Measurements from ENCODE around the gene SNAI3. TPM values are rescaled to one million over a fixed set of nuclear protein-coding genes. Genes with fewer than 3 reads are reported as not detected.

SNAI3 gene
- total RNA-seq, 1 experiment from 2014 or later, result 0.88 TPM

- DNase-seq (ENCODE audit: low read depth), result no peak
- in situ Hi-C loops (cut with HindIII; ENCODE audit: low pct_unique_long_range_greater_than_20kb, low sequenced_read_pairs), result no loop called here
These were observed 28.9 kb downstream of the SNAI3 start for GRCh38 chr16:88657371-88657770.

GRCh38 chr16:88656291-88656980, 29.9 kb downstream of the SNAI3 start:
- in situ Hi-C loops (cut with HindIII; ENCODE audit: low pct_unique_long_range_greater_than_20kb, low sequenced_read_pairs), result no loop called here
- no peak for DNase-seq (ENCODE audit: low read depth)

- DNase-seq (ENCODE audit: low read depth), result no peak
- in situ Hi-C loops (cut with HindIII; ENCODE audit: low pct_unique_long_range_greater_than_20kb, low sequenced_read_pairs), result no loop called here
These were observed 30.5 kb downstream of the SNAI3 start for GRCh38 chr16:88655733-88656281.

DNA sequence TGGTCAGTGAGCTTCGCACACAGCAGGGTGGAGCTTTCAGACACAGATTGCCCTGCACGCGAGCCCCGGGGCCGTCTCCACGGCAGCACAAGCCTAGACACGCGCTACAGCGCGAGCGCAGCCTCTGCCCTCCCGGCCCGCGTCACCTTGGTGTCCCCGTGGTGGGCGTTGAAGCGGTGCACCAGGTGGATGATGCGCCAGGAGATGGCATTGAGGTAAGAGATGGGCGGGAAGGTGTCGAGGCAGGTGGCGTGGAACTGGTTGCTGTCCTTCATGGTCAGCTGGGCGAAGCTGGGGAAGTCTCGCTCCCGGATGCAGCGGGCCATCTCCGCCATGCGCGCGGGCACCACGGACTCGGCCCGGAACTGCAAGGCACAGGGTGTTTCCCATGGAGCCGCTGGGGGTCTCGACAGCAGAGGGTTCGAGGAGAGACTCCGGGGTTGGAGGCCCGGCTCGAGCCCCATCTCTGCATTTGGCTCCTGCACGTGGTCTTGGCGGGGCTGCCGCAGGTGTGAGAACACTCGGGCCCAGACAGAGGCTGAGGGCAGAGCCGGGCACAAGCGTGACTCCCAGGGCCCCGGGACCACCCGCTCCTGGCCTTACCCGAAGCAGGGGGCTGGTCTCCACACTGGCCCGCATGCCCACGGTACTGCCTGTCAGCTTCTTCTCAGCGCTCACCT, 31.1 kb downstream of the SNAI3 start:
- no peak for DNase-seq (ENCODE audit: low read depth)
- in situ Hi-C loops (cut with HindIII; ENCODE audit: low pct_unique_long_range_greater_than_20kb, low sequenced_read_pairs), result no loop called here

GRCh38 chr16:88654363-88655052, 31.8 kb downstream of the SNAI3 start:
- in situ Hi-C loops (cut with HindIII; ENCODE audit: low pct_unique_long_range_greater_than_20kb, low sequenced_read_pairs), result no loop called here
- DNase-seq (ENCODE audit: low read depth), result no peak

- no peak for DNase-seq (ENCODE audit: low read depth)
- in situ Hi-C loops (cut with HindIII; ENCODE audit: low pct_unique_long_range_greater_than_20kb, low sequenced_read_pairs), result no loop called here
These were observed 32.5 kb downstream of the SNAI3 start for GRCh38 chr16:88653596-88654362.

DNA sequence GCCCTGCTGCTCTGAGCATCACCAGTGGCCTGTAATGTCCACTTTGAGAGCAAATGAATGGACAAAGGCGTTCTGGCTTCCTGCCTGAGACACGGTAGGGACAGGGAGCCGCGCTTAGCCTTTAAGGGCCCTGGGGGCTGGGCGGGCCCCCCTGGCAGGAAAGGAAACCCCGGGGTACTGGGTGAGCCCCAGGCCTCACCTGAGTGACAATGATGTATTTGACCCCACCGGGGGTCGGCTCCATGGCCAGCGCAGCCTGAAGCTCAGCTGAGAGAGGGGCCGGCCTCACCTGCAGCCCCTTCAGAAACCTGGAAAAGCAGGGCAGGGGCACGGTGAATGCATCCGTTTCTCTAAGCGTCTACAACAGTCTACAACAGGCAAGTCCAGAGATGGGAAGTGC, 33.2 kb downstream of the SNAI3 start:
- in situ Hi-C loops (cut with HindIII; ENCODE audit: low pct_unique_long_range_greater_than_20kb, low sequenced_read_pairs), result no loop called here
- no peak for DNase-seq (ENCODE audit: low read depth)

GRCh38 chr16:88652762-88653063, 33.6 kb downstream of the SNAI3 start:
- in situ Hi-C loops (cut with HindIII; ENCODE audit: low pct_unique_long_range_greater_than_20kb, low sequenced_read_pairs), result no loop called here
- DNase-seq (ENCODE audit: low read depth), result no peak

- in situ Hi-C loops (cut with HindIII; ENCODE audit: low pct_unique_long_range_greater_than_20kb, low sequenced_read_pairs), result no loop called here
- DNase-seq (ENCODE audit: low read depth), result no peak
These were observed 34.1 kb downstream of the SNAI3 start for GRCh38 chr16:88651989-88652761.

DNA sequence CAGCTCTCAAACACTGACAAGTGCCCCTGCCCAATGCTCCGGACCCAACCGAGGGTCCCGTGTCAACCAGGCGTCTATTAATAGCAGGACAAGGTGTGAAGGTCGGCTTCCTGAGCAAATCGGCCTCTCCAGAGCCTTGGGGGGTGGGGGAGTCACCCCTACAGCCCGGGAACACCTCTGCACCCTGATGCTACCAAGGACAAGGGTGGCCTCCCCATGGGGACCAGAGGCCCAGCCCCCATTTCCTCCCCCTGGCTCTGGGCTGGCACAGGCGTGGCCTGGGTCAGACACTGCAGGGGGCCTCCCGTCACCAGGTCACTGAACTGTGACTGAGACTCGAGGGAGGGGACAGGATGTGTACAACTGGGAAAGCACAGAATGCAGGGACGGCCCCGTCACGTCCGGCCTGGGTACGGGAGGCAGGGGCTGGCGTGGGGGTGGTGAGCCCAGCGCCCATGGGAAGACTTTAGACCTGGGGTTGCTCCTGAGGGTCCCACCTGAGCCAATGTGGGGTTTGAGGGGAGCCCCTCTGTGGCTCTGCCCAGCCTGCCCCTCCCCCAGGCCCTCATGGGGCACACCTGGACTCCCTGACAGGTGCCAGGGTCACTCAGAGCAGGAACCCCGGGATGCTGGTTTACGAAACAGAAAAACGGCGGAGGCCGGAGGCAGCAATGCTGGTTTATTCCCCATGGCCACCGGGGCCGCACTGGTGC, 34.9 kb downstream of the SNAI3 start:
- peak; percentile 88 for DNase-seq (ENCODE audit: low read depth)
- in situ Hi-C loops (cut with HindIII; ENCODE audit: low pct_unique_long_range_greater_than_20kb, low sequenced_read_pairs), result no loop called here

GRCh38 chr16:88650749-88651275, 35.5 kb downstream of the SNAI3 start, which contains the start of gene CYBA:
Gene CYBA, minus strand, starts transcription at chr16:88651053. Its CDS starts 40 bp downstream, at chr16:88651013.
- in situ Hi-C loops (cut with HindIII; ENCODE audit: low pct_unique_long_range_greater_than_20kb, low sequenced_read_pairs), result no loop called here
- DNase-seq (ENCODE audit: low read depth), result no peak

- in situ Hi-C loops (cut with HindIII; ENCODE audit: low pct_unique_long_range_greater_than_20kb, low sequenced_read_pairs), result no loop called here
- DNase-seq (ENCODE audit: low read depth), result no peak
These were observed 36.2 kb downstream of the SNAI3 start for GRCh38 chr16:88649924-88650748.

DNA sequence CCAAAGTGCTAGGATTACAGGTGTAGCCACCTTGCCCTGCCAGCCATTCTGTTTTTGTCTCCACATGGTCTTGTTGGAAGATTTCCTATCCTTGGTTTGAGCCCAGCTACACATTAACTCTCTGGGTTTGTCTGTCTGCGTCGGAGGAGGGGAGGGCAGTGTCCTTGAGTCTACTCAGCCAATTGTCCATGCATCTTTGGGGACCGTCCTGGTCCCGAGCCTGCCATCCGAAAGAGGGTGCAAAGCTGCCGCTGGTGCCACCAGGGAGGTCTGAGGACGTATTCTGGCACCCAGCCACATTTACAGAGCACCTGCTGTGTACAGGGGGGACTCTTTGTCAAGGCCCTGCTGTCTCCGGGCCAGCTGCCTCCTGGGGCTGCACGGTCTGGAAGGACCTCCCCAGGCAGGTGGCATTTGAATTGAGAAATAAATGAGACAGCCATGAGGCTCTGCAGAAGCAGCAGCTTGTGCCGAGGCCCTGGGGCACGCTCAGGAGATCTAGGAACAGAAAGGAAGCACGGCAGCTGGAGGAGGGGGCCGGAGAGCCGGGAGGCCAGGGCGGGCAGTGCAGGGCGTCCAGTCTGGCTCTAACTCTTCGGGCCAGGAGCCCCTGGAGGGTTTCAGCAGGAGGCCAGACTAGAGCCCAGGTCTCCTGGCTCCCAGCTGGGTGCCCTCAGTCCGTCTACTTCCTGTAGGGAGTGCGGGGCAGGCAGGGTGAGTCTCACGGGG, 36.9 kb downstream of the SNAI3 start:
- no peak for DNase-seq (ENCODE audit: low read depth)
- in situ Hi-C loops (cut with HindIII; ENCODE audit: low pct_unique_long_range_greater_than_20kb, low sequenced_read_pairs), result no loop called here

DNA sequence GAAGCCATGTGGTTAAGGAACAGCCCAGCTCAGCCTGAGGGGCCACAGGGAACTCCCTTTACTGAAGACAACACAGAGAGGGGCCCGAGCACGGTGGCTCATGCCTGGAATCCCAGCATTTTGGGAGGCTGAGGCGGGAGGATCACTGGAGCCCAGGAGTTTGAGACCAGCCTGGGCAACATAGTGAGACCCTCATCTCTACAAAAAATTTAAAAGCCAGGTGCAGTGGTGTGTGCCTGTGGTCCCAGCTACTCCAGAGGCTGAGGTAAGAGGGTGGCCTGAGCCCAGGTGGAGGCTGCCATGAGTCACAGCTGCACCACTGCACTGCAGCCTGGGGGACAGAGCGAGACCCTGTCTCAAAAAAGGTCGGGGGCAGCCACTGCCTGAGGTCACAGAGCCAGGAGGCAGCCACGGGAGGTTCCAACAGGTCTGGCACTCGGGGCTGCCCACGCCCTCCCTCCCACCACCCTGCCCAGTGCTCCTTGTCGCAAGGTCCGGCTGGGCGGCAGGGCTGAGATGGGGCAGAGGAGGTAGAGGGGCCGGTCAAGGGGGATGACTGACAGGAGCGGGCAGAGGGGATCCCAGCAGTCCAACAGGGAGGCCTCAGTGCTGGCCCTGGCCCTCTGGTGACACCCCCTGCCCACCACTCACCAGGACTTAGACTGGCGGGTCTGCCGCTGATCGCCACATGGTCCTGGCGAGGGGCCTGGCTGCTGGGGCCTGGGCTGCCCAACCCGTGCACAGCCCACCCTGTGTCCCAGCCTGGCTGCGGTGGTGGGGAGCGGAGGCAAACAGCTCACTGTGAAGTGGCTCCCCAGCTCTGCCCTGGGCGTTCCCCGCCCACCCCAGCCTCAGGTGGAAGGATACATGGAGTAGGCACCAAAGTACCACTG, 38.9 kb downstream of the SNAI3 start:
- DNase-seq (ENCODE audit: low read depth), result no peak
- in situ Hi-C loops (cut with HindIII; ENCODE audit: low pct_unique_long_range_greater_than_20kb, low sequenced_read_pairs), result no loop called here
